HepG2 (cell line): ENCODE results near the gene SIRT7.

Experiments used
- BHLHE40 ChIP-seq: IDR thresholded peaks from 2 replicates; pipeline ENCODE4 v1.6.1; 2011; ENCODE audit warnings: low read length, improper control_type of control experiment
- CEBPB ChIP-seq: IDR thresholded peaks from 2 replicates; pipeline ENCODE4 v1.6.1; 2011; ENCODE audit warnings: low read depth, low read length, improper control_type of control experiment, borderline replicate concordance
- CTCF ChIP-seq: sonication (generic); formaldehyde crosslinking; IDR thresholded peaks from 2 replicates; pipeline ENCODE4 v1.5.0; 2020; ENCODE audit warnings: mild to moderate bottlenecking, missing genetic modification reagents, moderate library complexity
- JUN ChIP-seq: sonication (generic); formaldehyde crosslinking; IDR thresholded peaks from 2 replicates; pipeline ENCODE4 v1.4.0; 2020; ENCODE audit warnings: mild to moderate bottlenecking, missing genetic modification reagents
- PCBP2 ChIP-seq: fragments of 200-400 bp; formaldehyde crosslinking; optimal IDR thresholded peaks from 2 replicates; pipeline ENCODE3; 2018; ENCODE audit warnings: low read length, low read depth; ENCODE audit not compliant: poor library complexity, severe bottlenecking

GRCh38 chr17:81870981-81871386, 47.0 kb downstream of the SIRT7 start, which contains the start of gene ARHGDIA:
- TF ChIP-seq BHLHE40 (no peak), PCBP2 (no peak), CTCF (CRISPR knock-in tag) (no peak), CEBPB (no peak), JUN (CRISPR knock-in tag) (no peak)
